HuH-7 (cell line): ENCODE results near the gene TRAPPC3L.
A peak's percentile ranks its signal among the peaks of the same experiment; 100 is the strongest.

Experiments
- DNase-seq: peaks from one replicate; pipeline ENCODE4 v3.0.0; 2011; ENCODE audit warnings: low spot score

Gene TRAPPC3L

GRCh38 chr6:116461932-116462885, 83.3 kb downstream of the TRAPPC3L start:
- no peak for DNase-seq

DNA sequence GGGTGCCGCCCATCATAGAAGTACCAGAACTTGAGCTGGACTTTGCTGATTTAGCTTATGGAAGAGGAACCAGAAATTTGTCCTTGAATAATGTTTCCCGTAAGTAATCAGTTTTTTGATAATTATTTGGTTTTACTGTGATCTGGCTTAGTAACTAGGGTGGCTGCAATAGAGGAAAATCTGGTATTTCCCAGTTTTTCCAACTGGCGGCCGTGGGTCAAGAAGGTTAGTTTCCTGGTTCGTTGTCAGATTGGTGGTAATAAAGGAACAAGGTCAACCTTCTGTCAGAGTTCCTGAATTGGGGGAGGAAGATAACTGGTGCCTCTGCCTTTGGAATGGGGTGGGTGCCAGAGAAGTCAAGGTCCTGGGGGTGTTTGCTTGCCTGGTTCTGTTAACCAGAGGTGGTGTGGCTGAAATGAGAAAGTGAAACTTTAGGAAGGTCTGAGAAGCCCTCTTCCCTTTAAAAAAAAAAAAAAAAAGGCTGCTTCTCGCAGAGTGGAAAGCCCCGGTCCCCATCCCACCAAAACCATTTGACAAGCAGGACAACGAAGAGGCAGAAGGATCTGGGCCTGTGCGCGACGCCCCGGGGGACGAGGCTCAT, 84.1 kb downstream of the TRAPPC3L start, which contains the start of gene CALHM6:
Gene CALHM6, plus strand, starts transcription at position 45 of the 601 bp plus-strand sequence. Its CDS starts 555 bp downstream, at position 600.
- no peak for DNase-seq

DNA sequence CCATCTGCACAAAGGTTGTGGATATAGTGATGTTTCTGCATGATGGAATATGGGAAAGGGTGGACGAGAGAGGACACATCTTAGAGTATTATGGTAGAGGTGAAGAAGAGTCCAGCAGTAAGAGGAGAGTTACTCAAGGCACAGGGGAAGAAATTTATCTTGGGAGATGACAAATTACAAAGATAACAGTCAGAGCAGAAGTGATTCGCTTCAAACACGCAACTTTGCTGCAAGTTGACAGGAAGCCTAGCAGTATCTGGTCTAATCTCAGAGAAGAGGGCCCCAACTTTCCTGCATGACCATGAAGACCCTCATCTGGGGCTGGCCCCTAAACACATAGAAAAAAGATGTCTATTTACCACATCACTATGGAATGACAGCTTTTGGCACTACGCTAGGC, 85.6 kb downstream of the TRAPPC3L start:
- DNase-seq: no peak

GRCh38 chr6:116458264-116458663, 87.2 kb downstream of the TRAPPC3L start:
- DNase-seq: no peak

DNA sequence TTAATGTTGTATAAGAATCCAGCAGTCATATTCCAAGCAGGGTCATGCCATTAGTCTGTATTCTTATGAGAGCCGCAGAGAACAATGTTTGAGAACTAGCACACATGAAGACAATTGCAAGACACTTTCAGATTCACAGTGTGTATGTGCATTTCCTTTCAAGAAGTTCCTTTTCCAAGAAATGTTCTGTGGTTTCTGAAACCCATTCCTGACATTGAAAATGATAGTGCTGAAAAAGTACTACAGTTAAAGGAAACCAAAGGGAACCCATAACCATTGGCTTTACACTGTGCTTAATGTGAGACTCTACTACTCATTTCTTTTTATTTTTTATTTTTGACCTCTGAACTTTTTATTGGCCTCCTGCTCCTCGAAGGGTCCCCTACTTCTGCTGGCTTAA, 88.6 kb downstream of the TRAPPC3L start:
- no peak for DNase-seq

GRCh38 chr6:116456106-116456505, 89.4 kb downstream of the TRAPPC3L start:
- DNase-seq: no peak

DNA sequence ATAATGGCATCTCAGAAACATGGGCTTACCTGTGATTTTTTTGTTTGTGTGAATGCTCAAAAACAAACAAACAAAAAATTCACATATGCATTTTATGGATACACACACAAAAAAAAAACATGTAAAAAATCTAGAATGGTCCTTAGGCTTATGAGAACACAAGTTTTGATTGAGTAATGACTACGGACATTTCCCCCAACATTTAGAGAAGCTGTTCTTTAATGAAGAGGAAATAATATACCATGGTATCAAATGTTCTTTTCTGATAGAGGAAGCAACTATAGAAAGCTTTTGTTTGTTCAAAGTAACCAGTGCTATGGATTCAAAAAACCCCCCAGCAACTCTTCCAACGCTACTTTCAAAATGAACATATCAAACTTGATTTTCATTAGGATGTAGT, 93.0 kb downstream of the TRAPPC3L start:
- no peak for DNase-seq

- DNase-seq: no peak
These were observed 93.6 kb downstream of the TRAPPC3L start for GRCh38 chr6:116451916-116452315.

DNA sequence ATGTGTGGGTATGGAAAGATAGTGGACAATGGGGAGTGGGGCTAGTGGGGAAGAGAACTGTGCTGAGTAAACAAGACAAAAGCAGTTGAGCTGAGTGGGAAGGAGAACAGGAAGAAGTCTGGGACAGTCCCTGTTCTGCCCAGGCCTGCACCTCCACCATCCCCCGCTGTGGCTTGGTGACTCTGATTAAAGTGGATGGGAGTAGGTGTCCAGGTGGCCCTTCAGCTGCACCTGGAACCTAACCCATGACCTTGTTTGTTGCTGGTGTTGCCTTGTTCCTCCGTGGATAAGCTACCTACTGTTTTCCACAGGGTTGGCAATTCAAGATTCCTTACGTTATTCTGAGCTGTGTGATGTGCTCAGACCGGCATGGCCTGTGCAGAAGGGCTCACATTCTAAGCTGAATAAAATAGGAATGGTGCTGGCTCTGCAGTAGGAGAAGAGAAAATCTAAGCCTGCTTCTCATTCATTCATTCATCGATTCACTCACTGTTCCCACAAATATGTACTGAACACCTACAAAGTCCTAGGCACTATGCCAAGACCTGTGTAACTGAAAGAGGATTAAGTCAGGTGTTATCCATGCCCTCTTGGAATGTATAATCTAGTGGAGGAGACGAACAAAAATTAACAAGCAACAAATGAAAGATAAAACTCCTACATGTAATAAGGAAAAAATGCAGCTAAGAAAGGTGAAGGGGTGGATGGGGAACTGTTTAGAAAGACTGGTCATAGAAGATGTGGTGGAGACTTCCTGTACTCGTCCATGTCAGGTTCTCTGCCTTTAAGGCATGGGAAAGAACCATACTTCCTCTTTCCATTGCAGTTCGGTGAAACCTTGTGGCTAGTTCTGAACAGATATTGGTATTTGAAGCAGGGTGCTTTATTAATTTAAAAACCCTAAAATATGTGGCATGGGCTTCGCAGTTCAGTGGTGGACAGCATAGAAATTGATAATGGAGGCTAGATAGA, 94.4 kb downstream of the TRAPPC3L start:
- no peak for DNase-seq

DNA sequence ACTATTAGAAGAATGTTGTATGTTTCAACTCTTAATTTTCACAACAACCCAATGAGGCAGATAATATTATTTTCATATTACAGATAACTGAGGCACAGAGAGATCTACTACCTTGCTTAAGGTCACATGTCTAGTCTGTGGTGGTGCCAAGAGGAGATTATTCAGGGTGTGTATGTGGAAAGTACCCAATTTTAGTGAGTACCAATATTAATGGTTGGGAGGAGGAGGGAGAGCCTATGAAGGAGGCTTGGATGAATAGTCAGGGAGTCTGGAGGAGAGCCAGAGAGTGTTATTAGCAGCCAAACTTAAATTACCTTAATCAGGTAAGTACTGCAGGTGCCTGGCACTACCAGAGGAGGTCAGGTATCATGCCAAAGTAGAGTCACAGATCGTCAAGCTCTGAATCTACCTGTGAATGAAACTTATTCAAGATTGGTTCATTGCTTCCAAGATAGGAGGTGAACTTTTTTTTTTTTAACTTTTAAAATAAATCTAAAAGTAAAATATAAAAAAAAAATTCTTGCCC, 95.2 kb downstream of the TRAPPC3L start:
- no peak for DNase-seq

GRCh38 chr6:116449565-116449964, 95.9 kb downstream of the TRAPPC3L start:
- no peak for DNase-seq

DNA sequence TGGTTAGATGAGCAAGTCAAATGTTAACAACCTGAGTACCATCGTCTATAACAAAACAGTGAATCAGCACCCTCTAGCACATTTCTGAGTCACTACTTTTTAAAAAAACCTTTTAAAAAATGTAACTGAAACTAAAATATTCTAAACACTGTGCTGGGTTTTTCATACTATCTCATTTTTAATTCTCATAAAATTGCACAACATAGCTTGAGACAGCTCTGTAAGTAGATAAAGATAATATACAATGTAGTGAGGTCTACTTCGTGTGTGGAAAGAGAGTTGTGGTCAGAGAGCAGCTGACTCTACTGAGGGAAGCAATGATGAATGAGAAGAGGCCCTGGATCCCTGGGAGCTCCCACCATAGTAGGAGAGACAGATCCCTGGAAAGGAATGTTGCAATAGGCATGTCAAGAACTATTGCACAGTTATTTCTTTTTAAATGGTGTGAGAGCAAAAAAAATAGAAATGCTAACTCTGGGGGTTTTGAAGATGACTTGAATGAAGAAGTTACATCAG, 97.9 kb downstream of the TRAPPC3L start:
- peak; percentile 59 for DNase-seq

GRCh38 chr6:116447052-116447451, 98.4 kb downstream of the TRAPPC3L start:
- no peak for DNase-seq

DNA sequence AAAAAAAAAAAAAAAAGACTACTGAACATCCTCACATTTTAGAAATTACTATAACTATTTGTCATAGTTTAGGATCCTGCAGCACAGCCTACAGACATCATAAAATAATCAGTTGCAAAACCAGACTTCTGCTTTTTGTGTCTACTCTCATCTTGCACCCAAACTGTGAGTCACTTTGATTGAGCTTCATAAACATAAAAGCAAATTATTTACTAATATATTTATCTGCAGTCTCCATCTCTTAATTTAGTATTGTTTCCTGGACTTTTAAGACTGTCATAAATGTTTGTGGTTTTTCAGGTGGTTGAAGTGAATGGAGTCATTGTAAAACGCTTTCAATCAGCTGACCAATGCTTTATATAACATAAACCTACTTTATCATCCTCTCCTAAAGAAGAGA, 99.1 kb downstream of the TRAPPC3L start:
- DNase-seq: no peak

DNA sequence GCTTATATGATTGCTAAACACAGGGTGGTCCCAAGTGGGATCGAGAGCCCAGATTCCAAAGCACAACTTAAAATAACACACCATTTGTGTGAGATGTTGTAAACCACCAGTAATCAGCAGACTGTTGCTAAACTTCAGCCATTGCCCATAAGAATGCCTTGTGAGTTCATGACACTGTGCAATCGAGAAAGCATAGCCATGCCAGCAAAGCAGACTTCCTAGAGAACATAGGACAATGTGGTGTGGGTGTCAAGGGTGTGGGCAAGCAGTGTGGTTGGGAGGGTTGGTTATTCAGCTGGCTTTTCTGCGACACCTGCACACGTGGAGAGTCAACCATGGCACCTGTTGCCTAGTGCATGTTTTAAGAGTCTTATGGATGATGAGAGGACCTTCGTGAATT, 100.4 kb downstream of the TRAPPC3L start:
- no peak for DNase-seq
